Measurements from ENCODE around the gene PSG4.
"Not testable (repeated sequence)": the region's sequence is repeated elsewhere in the genome, so short reads cannot be mapped to it uniquely, and the experiment has no call there.

DNA sequence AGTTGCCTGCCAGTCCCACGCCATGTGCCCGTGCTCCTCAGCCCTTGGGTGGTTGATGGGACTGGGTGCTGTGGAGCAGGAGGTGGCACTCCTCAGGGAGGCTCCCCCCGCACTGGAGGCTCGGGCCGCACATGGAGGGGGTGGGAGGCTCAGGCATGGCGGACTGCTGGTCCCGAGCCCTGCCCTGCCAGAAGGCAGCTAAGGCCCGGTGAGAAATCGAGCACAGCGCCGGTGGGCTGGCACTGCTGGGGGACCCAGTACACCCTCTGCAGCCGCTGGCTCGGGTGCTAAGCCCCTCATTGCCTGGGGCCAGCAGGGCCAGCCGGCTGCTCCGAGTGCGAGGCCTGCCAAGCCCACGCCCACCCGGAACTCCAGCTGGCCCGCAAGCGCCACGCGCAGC lies 16.5 kb upstream of the PSG4 start:
- TF ChIP-seq, protein P1, sequence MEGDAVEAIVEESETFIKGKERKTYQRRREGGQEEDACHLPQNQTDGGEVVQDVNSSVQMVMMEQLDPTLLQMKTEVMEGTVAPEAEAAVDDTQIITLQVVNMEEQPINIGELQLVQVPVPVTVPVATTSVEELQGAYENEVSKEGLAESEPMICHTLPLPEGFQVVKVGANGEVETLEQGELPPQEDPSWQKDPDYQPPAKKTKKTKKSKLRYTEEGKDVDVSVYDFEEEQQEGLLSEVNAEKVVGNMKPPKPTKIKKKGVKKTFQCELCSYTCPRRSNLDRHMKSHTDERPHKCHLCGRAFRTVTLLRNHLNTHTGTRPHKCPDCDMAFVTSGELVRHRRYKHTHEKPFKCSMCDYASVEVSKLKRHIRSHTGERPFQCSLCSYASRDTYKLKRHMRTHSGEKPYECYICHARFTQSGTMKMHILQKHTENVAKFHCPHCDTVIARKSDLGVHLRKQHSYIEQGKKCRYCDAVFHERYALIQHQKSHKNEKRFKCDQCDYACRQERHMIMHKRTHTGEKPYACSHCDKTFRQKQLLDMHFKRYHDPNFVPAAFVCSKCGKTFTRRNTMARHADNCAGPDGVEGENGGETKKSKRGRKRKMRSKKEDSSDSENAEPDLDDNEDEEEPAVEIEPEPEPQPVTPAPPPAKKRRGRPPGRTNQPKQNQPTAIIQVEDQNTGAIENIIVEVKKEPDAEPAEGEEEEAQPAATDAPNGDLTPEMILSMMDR (conservative IDR thresholded peaks at IDR 0.05; ENCODE audit: low read depth in 2 of 2) = not testable (repeated sequence)
- TF ChIP-seq POLR2AphosphoS5 (IDR thresholded peaks at IDR 0.05; ENCODE audit: low read depth); NANOG (IDR thresholded peaks at IDR 0.05; ENCODE audit: borderline replicate concordance); CREB1 (CRISPR knock-in tag; IDR thresholded peaks at IDR 0.05; ENCODE audit: low read depth); EZH2 (IDR thresholded peaks at IDR 0.05; ENCODE audit: low read depth, unreplicated experiment); STAT1 (IDR thresholded peaks at IDR 0.05; ENCODE audit: unreplicated experiment); JUNB (IDR thresholded peaks at IDR 0.05; ENCODE audit: unreplicated experiment): not testable (repeated sequence)
- TF ChIP-seq, protein P2, sequence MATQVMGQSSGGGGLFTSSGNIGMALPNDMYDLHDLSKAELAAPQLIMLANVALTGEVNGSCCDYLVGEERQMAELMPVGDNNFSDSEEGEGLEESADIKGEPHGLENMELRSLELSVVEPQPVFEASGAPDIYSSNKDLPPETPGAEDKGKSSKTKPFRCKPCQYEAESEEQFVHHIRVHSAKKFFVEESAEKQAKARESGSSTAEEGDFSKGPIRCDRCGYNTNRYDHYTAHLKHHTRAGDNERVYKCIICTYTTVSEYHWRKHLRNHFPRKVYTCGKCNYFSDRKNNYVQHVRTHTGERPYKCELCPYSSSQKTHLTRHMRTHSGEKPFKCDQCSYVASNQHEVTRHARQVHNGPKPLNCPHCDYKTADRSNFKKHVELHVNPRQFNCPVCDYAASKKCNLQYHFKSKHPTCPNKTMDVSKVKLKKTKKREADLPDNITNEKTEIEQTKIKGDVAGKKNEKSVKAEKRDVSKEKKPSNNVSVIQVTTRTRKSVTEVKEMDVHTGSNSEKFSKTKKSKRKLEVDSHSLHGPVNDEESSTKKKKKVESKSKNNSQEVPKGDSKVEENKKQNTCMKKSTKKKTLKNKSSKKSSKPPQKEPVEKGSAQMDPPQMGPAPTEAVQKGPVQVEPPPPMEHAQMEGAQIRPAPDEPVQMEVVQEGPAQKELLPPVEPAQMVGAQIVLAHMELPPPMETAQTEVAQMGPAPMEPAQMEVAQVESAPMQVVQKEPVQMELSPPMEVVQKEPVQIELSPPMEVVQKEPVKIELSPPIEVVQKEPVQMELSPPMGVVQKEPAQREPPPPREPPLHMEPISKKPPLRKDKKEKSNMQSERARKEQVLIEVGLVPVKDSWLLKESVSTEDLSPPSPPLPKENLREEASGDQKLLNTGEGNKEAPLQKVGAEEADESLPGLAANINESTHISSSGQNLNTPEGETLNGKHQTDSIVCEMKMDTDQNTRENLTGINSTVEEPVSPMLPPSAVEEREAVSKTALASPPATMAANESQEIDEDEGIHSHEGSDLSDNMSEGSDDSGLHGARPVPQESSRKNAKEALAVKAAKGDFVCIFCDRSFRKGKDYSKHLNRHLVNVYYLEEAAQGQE (IDR thresholded peaks at IDR 0.05; ENCODE audit: unreplicated experiment) = not testable (repeated sequence)
- TF ChIP-seq, protein P3, sequence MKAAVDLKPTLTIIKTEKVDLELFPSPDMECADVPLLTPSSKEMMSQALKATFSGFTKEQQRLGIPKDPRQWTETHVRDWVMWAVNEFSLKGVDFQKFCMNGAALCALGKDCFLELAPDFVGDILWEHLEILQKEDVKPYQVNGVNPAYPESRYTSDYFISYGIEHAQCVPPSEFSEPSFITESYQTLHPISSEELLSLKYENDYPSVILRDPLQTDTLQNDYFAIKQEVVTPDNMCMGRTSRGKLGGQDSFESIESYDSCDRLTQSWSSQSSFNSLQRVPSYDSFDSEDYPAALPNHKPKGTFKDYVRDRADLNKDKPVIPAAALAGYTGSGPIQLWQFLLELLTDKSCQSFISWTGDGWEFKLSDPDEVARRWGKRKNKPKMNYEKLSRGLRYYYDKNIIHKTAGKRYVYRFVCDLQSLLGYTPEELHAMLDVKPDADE (IDR thresholded peaks at IDR 0.05) = not testable (repeated sequence)
- TF ChIP-seq, protein P4, sequence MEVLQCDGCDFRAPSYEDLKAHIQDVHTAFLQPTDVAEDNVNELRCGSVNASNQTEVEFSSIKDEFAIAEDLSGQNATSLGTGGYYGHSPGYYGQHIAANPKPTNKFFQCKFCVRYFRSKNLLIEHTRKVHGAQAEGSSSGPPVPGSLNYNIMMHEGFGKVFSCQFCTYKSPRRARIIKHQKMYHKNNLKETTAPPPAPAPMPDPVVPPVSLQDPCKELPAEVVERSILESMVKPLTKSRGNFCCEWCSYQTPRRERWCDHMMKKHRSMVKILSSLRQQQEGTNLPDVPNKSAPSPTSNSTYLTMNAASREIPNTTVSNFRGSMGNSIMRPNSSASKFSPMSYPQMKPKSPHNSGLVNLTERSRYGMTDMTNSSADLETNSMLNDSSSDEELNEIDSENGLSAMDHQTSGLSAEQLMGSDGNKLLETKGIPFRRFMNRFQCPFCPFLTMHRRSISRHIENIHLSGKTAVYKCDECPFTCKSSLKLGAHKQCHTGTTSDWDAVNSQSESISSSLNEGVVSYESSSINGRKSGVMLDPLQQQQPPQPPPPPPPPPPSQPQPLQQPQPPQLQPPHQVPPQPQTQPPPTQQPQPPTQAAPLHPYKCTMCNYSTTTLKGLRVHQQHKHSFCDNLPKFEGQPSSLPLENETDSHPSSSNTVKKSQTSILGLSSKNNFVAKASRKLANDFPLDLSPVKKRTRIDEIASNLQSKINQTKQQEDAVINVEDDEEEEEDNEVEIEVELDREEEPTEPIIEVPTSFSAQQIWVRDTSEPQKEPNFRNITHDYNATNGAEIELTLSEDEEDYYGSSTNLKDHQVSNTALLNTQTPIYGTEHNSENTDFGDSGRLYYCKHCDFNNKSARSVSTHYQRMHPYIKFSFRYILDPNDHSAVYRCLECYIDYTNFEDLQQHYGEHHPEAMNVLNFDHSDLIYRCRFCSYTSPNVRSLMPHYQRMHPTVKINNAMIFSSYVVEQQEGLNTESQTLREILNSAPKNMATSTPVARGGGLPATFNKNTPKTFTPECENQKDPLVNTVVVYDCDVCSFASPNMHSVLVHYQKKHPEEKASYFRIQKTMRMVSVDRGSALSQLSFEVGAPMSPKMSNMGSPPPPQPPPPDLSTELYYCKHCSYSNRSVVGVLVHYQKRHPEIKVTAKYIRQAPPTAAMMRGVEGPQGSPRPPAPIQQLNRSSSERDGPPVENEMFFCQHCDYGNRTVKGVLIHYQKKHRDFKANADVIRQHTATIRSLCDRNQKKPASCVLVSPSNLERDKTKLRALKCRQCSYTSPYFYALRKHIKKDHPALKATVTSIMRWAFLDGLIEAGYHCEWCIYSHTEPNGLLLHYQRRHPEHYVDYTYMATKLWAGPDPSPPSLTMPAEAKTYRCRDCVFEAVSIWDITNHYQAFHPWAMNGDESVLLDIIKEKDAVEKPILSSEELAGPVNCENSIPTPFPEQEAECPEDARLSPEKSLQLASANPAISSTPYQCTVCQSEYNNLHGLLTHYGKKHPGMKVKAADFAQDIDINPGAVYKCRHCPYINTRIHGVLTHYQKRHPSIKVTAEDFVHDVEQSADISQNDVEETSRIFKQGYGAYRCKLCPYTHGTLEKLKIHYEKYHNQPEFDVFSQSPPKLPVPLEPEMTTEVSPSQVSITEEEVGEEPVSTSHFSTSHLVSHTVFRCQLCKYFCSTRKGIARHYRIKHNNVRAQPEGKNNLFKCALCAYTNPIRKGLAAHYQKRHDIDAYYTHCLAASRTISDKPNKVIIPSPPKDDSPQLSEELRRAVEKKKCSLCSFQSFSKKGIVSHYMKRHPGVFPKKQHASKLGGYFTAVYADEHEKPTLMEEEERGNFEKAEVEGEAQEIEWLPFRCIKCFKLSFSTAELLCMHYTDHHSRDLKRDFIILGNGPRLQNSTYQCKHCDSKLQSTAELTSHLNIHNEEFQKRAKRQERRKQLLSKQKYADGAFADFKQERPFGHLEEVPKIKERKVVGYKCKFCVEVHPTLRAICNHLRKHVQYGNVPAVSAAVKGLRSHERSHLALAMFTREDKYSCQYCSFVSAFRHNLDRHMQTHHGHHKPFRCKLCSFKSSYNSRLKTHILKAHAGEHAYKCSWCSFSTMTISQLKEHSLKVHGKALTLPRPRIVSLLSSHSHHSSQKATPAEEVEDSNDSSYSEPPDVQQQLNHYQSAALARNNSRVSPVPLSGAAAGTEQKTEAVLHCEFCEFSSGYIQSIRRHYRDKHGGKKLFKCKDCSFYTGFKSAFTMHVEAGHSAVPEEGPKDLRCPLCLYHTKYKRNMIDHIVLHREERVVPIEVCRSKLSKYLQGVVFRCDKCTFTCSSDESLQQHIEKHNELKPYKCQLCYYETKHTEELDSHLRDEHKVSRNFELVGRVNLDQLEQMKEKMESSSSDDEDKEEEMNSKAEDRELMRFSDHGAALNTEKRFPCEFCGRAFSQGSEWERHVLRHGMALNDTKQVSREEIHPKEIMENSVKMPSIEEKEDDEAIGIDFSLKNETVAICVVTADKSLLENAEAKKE (CRISPR knock-in tag; IDR thresholded peaks at IDR 0.05) = not testable (repeated sequence)

Measured in GM23338 (cell line).